Activated CD4-positive, alpha-beta T cell treated with anti-CD3 and anti-CD28 coated beads for 48 hours (primary cell): ENCODE results near the gene DCDC2.

Experiments used
- DNase-seq: peaks from one replicate; pipeline ENCODE4 v3.0.0-alpha.2; 2020

DCDC2 gene

DNA sequence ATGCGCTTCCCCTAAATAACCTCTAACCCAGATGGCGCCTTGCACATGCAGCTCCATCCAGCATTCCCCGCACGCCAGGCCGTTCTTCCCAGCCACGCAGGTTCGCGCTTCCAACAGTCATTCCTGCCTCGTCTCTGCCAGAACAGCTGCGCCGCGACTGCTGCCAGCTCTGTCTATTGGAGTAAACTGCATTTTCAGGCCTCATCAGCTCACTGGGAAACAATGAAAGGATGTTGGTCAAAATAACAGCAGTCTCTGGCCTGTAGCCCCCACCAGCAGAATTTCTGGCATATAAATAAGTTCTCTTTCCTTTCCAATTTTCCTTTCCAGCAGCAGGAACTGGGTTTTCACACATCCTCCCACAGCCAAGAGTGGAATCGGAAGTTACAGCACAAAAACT, 217.3 kb downstream of the DCDC2 start:
- no peak for DNase-seq

GRCh38 chr6:24139639-24140038, 218.2 kb downstream of the DCDC2 start:
- no peak for DNase-seq

GRCh38 chr6:24139080-24139479, 218.8 kb downstream of the DCDC2 start:
- no peak for DNase-seq

GRCh38 chr6:24131751-24132150, 226.1 kb downstream of the DCDC2 start:
- DNase-seq: no peak

DNA sequence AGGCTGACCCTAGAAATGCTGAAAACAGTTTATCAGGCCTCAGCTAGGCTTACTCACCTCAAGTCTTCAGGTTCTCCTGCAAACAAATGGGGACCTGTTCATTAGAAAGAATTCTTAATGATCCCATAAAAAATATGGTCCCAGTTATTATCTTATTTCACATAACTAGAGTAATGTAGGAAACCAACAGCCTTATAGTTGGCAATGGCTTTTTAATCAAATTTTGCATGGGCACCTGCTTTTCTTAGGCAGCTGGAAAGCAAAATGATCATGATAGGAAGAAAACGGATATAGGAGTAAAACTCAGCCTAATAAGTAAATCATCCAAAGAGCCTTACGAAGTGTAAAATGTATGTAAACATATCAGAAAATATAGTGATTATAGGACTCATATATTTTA, 230.5 kb downstream of the DCDC2 start:
- no peak for DNase-seq

- DNase-seq: peak; percentile 30
Measured at GRCh38 chr6:24126586-24127192, 231.2 kb downstream of the DCDC2 start.

- DNase-seq: peak; percentile 5
Measured at GRCh38 chr6:24125980-24126379, 231.9 kb downstream of the DCDC2 start, which contains the start of gene NRSN1. Gene NRSN1, plus strand, starts transcription at chr6:24126215. Its CDS starts 8,113 bp downstream, at chr6:24134328.

GRCh38 chr6:24122139-24122538, 235.7 kb downstream of the DCDC2 start:
- no peak for DNase-seq
